HEK293 (cell line): ENCODE results near the gene MAGI2.

Source experiments
- CTCF ChIA-PET: fragments of 350-600 bp; formaldehyde crosslinking; extraction: SDS; loops from one replicate; lab custom pipeline; 2021; ENCODE audit warnings: antibody characterized with exemption; lab: Yijun Ruan, JAX
- POLR2A ChIA-PET: fragments of 300-600 bp; formaldehyde crosslinking; extraction: SDS; loops from one replicate; lab custom pipeline; 2020; ENCODE audit warnings: antibody characterized with exemption, inconsistent platforms; lab: Yijun Ruan, JAX
- H3K27ac ChIP-seq: fragments of 200-500 bp; sonication (Bioruptor generic); 2 replicates; pipeline ENCODE4 v1.5.1; 2014; ENCODE audit warnings: low read depth, low read length, control low read depth, inconsistent platforms; ENCODE audit errors: extremely low read depth
- H3K36me3 ChIP-seq, 2 experiments: fragments of 200-500 bp in 1 of 2; sonication (Bioruptor generic) in 1 of 2; 1 replicate in 1 of 2; 2 replicates in 1 of 2; pipeline ENCODE4 v1.5.1; 2014 to 2017; ENCODE audit warnings: inconsistent platforms in 2 of 2, low read length in 2 of 2; ENCODE audit not compliant: control insufficient read depth in 2 of 2, insufficient read depth in 1 of 2
- H3K4me1 ChIP-seq: fragments of 200-500 bp; sonication (Bioruptor generic); 2 replicates; pipeline ENCODE4 v1.5.1; 2014; ENCODE audit warnings: mild to moderate bottlenecking, low read length, inconsistent platforms; ENCODE audit not compliant: control insufficient read depth, insufficient read depth
- H3K4me3 ChIP-seq: 2 replicates; pipeline ENCODE4 v1.5.1; 2011; ENCODE audit warnings: low read depth, mild to moderate bottlenecking, control low read depth, low read length, moderate library complexity
- H3K9me3 ChIP-seq: fragments of 200-500 bp; sonication (Bioruptor generic); 2 replicates; pipeline ENCODE4 v1.5.1; 2014; ENCODE audit warnings: low read depth, low read length, inconsistent platforms; ENCODE audit not compliant: control insufficient read depth, insufficient read depth
- KLF1 ChIP-seq: fragments of 450-650 bp; formaldehyde crosslinking; IDR thresholded peaks from 2 replicates; pipeline ENCODE4 v1.5.1; 2016; ENCODE audit warnings: missing biosample characterization, missing genetic modification characterization
- OVOL3 ChIP-seq: fragments of 450-650 bp; formaldehyde crosslinking; IDR thresholded peaks from 2 replicates; pipeline ENCODE4 v1.5.1; 2016; ENCODE audit warnings: missing biosample characterization, missing genetic modification characterization
- SETDB1 ChIP-seq: IDR thresholded peaks from one replicate; pipeline ENCODE4 v1.6.1; 2017; ENCODE audit warnings: mild to moderate bottlenecking, low read length, moderate library complexity, mixed read lengths; ENCODE audit not compliant: insufficient read length
- TCF7L2 ChIP-seq: IDR thresholded peaks from 2 replicates; pipeline ENCODE4 v1.6.1; 2011; ENCODE audit warnings: low read depth, mild to moderate bottlenecking, inconsistent platforms, low read length, moderate library complexity, borderline replicate concordance
- TRIM28 ChIP-seq: IDR thresholded peaks from 2 replicates; pipeline ENCODE4 v1.6.1; 2011; ENCODE audit warnings: low read length, control low read depth, borderline replicate concordance
- ZBTB17 ChIP-seq: fragments of 450-650 bp; formaldehyde crosslinking; IDR thresholded peaks from 2 replicates; pipeline ENCODE4 v1.5.1; 2016; ENCODE audit warnings: missing biosample characterization, missing genetic modification characterization
- ZBTB21 ChIP-seq: fragments of 450-650 bp; formaldehyde crosslinking; IDR thresholded peaks from 2 replicates; pipeline ENCODE4 v1.5.1; 2017; ENCODE audit warnings: missing biosample characterization, missing genetic modification characterization
- ZEB2 ChIP-seq: fragments of 450-650 bp; formaldehyde crosslinking; IDR thresholded peaks from 2 replicates; pipeline ENCODE4 v1.5.1; 2016; ENCODE audit warnings: missing biosample characterization, missing genetic modification characterization
- ZFP37 ChIP-seq: fragments of 450-650 bp; formaldehyde crosslinking; IDR thresholded peaks from 2 replicates; pipeline ENCODE4 v1.5.1; 2016; ENCODE audit warnings: missing biosample characterization, missing genetic modification characterization
- ZFP41 ChIP-seq: fragments of 450-650 bp; formaldehyde crosslinking; IDR thresholded peaks from 2 replicates; pipeline ENCODE4 v1.5.1; 2016; ENCODE audit warnings: missing biosample characterization, missing genetic modification characterization, borderline replicate concordance
- ZIC2 ChIP-seq: fragments of 450-650 bp; formaldehyde crosslinking; IDR thresholded peaks from 2 replicates; pipeline ENCODE4 v1.5.1; 2016; ENCODE audit warnings: missing biosample characterization, missing genetic modification characterization
- ZNF211 ChIP-seq: fragments of 450-650 bp; formaldehyde crosslinking; IDR thresholded peaks from 2 replicates; pipeline ENCODE4 v1.5.1; 2016; ENCODE audit warnings: low read depth, missing biosample characterization, missing genetic modification characterization
- ZNF404 ChIP-seq: fragments of 450-650 bp; formaldehyde crosslinking; IDR thresholded peaks from 2 replicates; pipeline ENCODE4 v1.5.1; 2017; ENCODE audit warnings: missing biosample characterization, missing genetic modification characterization
- ZNF549 ChIP-seq: fragments of 450-650 bp; IDR thresholded peaks from 2 replicates; pipeline ENCODE4 v1.5.1; 2018; ENCODE audit warnings: missing biosample characterization, missing genetic modification characterization, mild to moderate bottlenecking, inconsistent platforms, moderate library complexity
- ZNF560 ChIP-seq: fragments of 450-650 bp; formaldehyde crosslinking; IDR thresholded peaks from 2 replicates; pipeline ENCODE4 v1.5.1; 2017; ENCODE audit warnings: missing biosample characterization, missing genetic modification characterization, borderline replicate concordance
- ZNF561 ChIP-seq: fragments of 450-650 bp; IDR thresholded peaks from 2 replicates; pipeline ENCODE4 v1.5.1; 2018; ENCODE audit warnings: missing biosample characterization, missing genetic modification characterization, borderline replicate concordance
- ZNF621 ChIP-seq: fragments of 450-650 bp; formaldehyde crosslinking; IDR thresholded peaks from 2 replicates; pipeline ENCODE4 v1.5.1; 2017; ENCODE audit warnings: missing biosample characterization, missing genetic modification characterization
- ZNF626 ChIP-seq: fragments of 450-650 bp; sonication (Bioruptor Pico); formaldehyde crosslinking; IDR thresholded peaks from 2 replicates; pipeline ENCODE4 v1.5.1; 2018; ENCODE audit warnings: missing biosample characterization, missing genetic modification characterization, inconsistent platforms
- ZNF664 ChIP-seq: fragments of 450-650 bp; formaldehyde crosslinking; IDR thresholded peaks from 2 replicates; pipeline ENCODE4 v1.5.1; 2016; ENCODE audit warnings: missing biosample characterization, missing genetic modification characterization
- ZNF76 ChIP-seq: fragments of 450-650 bp; formaldehyde crosslinking; IDR thresholded peaks from 2 replicates; pipeline ENCODE4; 2016; ENCODE audit warnings: low read depth, missing biosample characterization, missing genetic modification characterization, borderline replicate concordance
- ZNF768 ChIP-seq: fragments of 450-650 bp; formaldehyde crosslinking; IDR thresholded peaks from 2 replicates; pipeline ENCODE4 v1.5.1; 2018; ENCODE audit warnings: missing biosample characterization, mild to moderate bottlenecking, missing genetic modification characterization
- ZNF843 ChIP-seq: fragments of 450-650 bp; formaldehyde crosslinking; IDR thresholded peaks from 2 replicates; pipeline ENCODE4 v1.5.1; 2016; ENCODE audit warnings: missing biosample characterization, missing genetic modification characterization
- ZSCAN23 ChIP-seq: fragments of 450-650 bp; formaldehyde crosslinking; IDR thresholded peaks from 2 replicates; pipeline ENCODE4 v1.5.1; 2016; ENCODE audit warnings: missing biosample characterization, missing genetic modification characterization
- TF ChIP-seq, protein P1 (sequence below): fragments of 450-650 bp; formaldehyde crosslinking; IDR thresholded peaks from 2 replicates; pipeline ENCODE4 v1.5.1; 2016; ENCODE audit warnings: missing biosample characterization, missing genetic modification characterization
- TF ChIP-seq, protein P2 (sequence below): fragments of 450-650 bp; formaldehyde crosslinking; IDR thresholded peaks from 2 replicates; pipeline ENCODE4 v1.5.1; 2016; ENCODE audit warnings: missing biosample characterization, missing genetic modification characterization
- TF ChIP-seq, protein P3 (sequence below): fragments of 450-650 bp; formaldehyde crosslinking; IDR thresholded peaks from 2 replicates; pipeline ENCODE4 v1.5.1; 2016; ENCODE audit warnings: missing biosample characterization, missing genetic modification characterization
- TF ChIP-seq, protein P4 (sequence below): fragments of 450-650 bp; IDR thresholded peaks from 2 replicates; pipeline ENCODE4 v1.5.1; 2018; ENCODE audit warnings: missing biosample characterization, missing genetic modification characterization

The MAGI2 gene

DNA sequence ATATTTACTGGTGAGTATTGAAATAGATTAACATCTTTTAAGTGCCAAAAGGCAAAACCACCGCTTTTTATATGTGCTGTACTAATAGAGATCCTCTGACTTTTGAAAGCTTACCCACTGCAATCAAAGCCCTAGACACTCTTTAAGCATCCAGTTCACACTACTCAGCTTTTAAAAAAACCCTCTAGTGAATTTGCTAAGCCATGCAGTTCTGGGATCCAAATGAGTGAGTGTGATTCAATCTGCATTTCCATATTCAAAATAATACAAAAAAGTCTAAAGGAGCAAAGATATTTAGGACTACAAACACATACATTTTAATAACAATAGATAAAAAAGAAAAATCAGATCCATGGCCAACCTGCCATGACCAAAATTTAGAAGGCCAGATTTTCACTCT, 288.2 kb downstream of the MAGI2 start (continued):
- TF ChIP-seq, protein P1, sequence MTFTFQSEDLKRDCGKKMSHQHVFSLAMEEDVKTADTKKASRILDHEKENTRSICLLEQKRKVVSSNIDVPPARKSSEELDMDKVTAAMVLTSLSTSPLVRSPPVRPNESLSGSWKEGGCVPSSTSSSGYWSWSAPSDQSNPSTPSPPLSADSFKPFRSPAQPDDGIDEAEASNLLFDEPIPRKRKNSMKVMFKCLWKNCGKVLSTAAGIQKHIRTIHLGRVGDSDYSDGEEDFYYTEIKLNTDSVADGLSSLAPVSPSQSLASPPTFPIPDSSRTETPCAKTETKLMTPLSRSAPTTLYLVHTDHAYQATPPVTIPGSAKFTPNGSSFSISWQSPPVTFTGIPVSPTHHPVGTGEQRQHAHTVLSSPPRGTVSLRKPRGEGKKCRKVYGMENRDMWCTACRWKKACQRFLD (tag by site-specific recombination) = no peak
- TF ChIP-seq ZIC2 (tag by site-specific recombination) (no peak), KLF1 (tag by site-specific recombination) (no peak), ZNF561 (tag by site-specific recombination) (no peak)
- TF ChIP-seq, protein P2, sequence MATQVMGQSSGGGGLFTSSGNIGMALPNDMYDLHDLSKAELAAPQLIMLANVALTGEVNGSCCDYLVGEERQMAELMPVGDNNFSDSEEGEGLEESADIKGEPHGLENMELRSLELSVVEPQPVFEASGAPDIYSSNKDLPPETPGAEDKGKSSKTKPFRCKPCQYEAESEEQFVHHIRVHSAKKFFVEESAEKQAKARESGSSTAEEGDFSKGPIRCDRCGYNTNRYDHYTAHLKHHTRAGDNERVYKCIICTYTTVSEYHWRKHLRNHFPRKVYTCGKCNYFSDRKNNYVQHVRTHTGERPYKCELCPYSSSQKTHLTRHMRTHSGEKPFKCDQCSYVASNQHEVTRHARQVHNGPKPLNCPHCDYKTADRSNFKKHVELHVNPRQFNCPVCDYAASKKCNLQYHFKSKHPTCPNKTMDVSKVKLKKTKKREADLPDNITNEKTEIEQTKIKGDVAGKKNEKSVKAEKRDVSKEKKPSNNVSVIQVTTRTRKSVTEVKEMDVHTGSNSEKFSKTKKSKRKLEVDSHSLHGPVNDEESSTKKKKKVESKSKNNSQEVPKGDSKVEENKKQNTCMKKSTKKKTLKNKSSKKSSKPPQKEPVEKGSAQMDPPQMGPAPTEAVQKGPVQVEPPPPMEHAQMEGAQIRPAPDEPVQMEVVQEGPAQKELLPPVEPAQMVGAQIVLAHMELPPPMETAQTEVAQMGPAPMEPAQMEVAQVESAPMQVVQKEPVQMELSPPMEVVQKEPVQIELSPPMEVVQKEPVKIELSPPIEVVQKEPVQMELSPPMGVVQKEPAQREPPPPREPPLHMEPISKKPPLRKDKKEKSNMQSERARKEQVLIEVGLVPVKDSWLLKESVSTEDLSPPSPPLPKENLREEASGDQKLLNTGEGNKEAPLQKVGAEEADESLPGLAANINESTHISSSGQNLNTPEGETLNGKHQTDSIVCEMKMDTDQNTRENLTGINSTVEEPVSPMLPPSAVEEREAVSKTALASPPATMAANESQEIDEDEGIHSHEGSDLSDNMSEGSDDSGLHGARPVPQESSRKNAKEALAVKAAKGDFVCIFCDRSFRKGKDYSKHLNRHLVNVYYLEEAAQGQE (tag by site-specific recombination) = no peak

- Histone ChIP-seq H3K36me3 (no peaks in the 10 kb centered on the region), H3K4me3 (no peak overlapping the region), H3K27ac (no peak overlapping the region), H3K9me3 (no peaks in the 10 kb centered on the region), H3K4me1 (no peaks in the 10 kb centered on the region)
- ChIA-PET POLR2A (no interaction called here), CTCF (no interaction called here)
- TF ChIP-seq, protein P3, sequence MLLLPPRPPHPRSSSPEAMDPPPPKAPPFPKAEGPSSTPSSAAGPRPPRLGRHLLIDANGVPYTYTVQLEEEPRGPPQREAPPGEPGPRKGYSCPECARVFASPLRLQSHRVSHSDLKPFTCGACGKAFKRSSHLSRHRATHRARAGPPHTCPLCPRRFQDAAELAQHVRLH = no peak
- TF ChIP-seq TCF7L2 = no peak
- peak; percentile 96 for TF ChIP-seq SETDB1
- peak; percentile 90 for TF ChIP-seq TRIM28
- TF ChIP-seq OVOL3 (tag by site-specific recombination) = no peak
- no peak for TF ChIP-seq ZNF560 (tag by site-specific recombination)
- TF ChIP-seq ZBTB21 (tag by site-specific recombination) = no peak
- no peak for TF ChIP-seq ZSCAN23 (tag by site-specific recombination)
Observed at GRCh38 chr7:79159040-79159664, 294.3 kb downstream of the MAGI2 start.

- POLR2A ChIA-PET = no interaction called here
- TF ChIP-seq ZNF621 (tag by site-specific recombination) (no peak), ZNF664 (no peak), ZBTB17 (tag by site-specific recombination) (no peak), ZNF549 (no peak), ZNF561 (tag by site-specific recombination) (no peak), ZFP41 (tag by site-specific recombination) (no peak), ZEB2 (no peak), ZSCAN23 (tag by site-specific recombination) (no peak), ZNF626 (tag by site-specific recombination) (no peak), ZFP37 (tag by site-specific recombination) (no peak), ZNF76 (tag by site-specific recombination) (no peak), ZNF404 (no peak), ZNF843 (tag by site-specific recombination) (no peak), ZNF768 (no peak), ZNF211 (no peak)
- TF ChIP-seq, protein P4, sequence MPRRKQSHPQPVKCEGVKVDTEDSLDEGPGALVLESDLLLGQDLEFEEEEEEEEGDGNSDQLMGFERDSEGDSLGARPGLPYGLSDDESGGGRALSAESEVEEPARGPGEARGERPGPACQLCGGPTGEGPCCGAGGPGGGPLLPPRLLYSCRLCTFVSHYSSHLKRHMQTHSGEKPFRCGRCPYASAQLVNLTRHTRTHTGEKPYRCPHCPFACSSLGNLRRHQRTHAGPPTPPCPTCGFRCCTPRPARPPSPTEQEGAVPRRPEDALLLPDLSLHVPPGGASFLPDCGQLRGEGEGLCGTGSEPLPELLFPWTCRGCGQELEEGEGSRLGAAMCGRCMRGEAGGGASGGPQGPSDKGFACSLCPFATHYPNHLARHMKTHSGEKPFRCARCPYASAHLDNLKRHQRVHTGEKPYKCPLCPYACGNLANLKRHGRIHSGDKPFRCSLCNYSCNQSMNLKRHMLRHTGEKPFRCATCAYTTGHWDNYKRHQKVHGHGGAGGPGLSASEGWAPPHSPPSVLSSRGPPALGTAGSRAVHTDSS (tag by site-specific recombination) = no peak
Observed at GRCh38 chr7:79157281-79157680, 296.2 kb downstream of the MAGI2 start.

More at GRCh38 chr7:79157281-79157680, 296.2 kb downstream of the MAGI2 start:
- Histone ChIP-seq H3K4me3 (no peak overlapping the region), H3K9me3 (no peaks in the 10 kb centered on the region), H3K27ac (no peak overlapping the region), H3K36me3 (no peaks in the 10 kb centered on the region), H3K4me1 (no peaks in the 10 kb centered on the region)
- CTCF ChIA-PET = interaction anchor here (0.7 kb wide), 1 partner anchor 371 kb away, joined by 3 read pairs; no protein-coding TSS in a partner anchor
